Panc1 (cell line): ENCODE results near the gene LAMC2. TPM values are rescaled to one million over a fixed set of nuclear protein-coding genes. Genes with fewer than 3 reads are reported as not detected.

Experiments used
- ATAC-seq: fragments of 200-7000 bp; cut with Tn5 transposase; 2 replicates; pipeline ENCODE4 v1.9.1; 2020; ENCODE audit warnings: mild to moderate bottlenecking, moderate library complexity
- BruUV-seq: library from RNA; stranded (reverse); fragments of 400-500 nt; replicated peaks from 2 replicates; lab custom pipeline; 2021; lab: Mats Ljungman, UMichigan
- CTCF ChIA-PET: fragments of 300-600 bp; sonication (Branson Sonifier 250); formaldehyde crosslinking; loops from one replicate; lab custom pipeline; 2022; ENCODE audit warnings: antibody characterized with exemption; lab: Charles Lee
- POLR2A ChIA-PET: fragments of 300-600 bp; sonication (Branson Sonifier 250); formaldehyde crosslinking; loops from one replicate; lab custom pipeline; 2022; ENCODE audit warnings: antibody characterized with exemption; lab: Charles Lee
- DNase-seq: peaks from one replicate; pipeline ENCODE4 v3.0.0-alpha.2; 2010; ENCODE audit warnings: low read depth, low spot score
- H3K27ac ChIP-seq: 2 replicates; pipeline ENCODE4 v1.5.1; 2011; ENCODE audit warnings: mild to moderate bottlenecking, low read length, inconsistent platforms
- H3K27me3 ChIP-seq: fragments of 200-500 bp; sonication (Bioruptor generic); 2 replicates; pipeline ENCODE4 v1.6.0; 2014; ENCODE audit warnings: low read length, inconsistent platforms; ENCODE audit not compliant: control insufficient read depth, insufficient read depth
- H3K36me3 ChIP-seq: fragments of 200-500 bp; sonication (Bioruptor generic); 2 replicates; pipeline ENCODE4 v1.5.1; 2014; ENCODE audit warnings: inconsistent platforms, mild to moderate bottlenecking, low read length, moderate library complexity; ENCODE audit not compliant: control insufficient read depth, insufficient read depth
- H3K4me1 ChIP-seq: 2 replicates; pipeline ENCODE4 v1.5.1; 2011; ENCODE audit warnings: inconsistent platforms, mild to moderate bottlenecking, low read length, moderate library complexity; ENCODE audit not compliant: control insufficient read depth, insufficient read depth
- H3K4me3 ChIP-seq, 2 experiments: 2 replicates each; pipeline ENCODE4 v1.5.1; 2011 to 2012; ENCODE audit warnings: low read depth in 2 of 2, low read length in 2 of 2, mild to moderate bottlenecking in 2 of 2, inconsistent platforms in 1 of 2, moderate library complexity in 1 of 2
- H3K9me3 ChIP-seq: fragments of 200-500 bp; sonication (Bioruptor generic); 2 replicates; pipeline ENCODE4 v1.5.1; 2014; ENCODE audit warnings: low read depth, mild to moderate bottlenecking, inconsistent platforms, low read length, moderate library complexity; ENCODE audit not compliant: control insufficient read depth, insufficient read depth
- POLR2AphosphoS5 ChIP-seq: IDR thresholded peaks from 2 replicates; pipeline ENCODE4 v1.6.1; 2012; ENCODE audit warnings: mild to moderate bottlenecking, low read depth, low read length, moderate library complexity
- SIN3A ChIP-seq: IDR thresholded peaks from 2 replicates; pipeline ENCODE4 v1.6.1; 2012; ENCODE audit warnings: low read depth, mild to moderate bottlenecking, low read length, moderate library complexity, borderline replicate concordance; ENCODE audit not compliant: insufficient read depth
- TCF7L2 ChIP-seq: IDR thresholded peaks from 2 replicates; pipeline ENCODE4 v1.6.1; 2011; ENCODE audit warnings: mild to moderate bottlenecking, low read depth, low read length, inconsistent platforms
- in situ Hi-C: cut with HindIII; loops from 2 replicates; pipeline ENCODE4 v1.10.0; 2016; ENCODE audit warnings: low sequenced_read_pairs, low pct_unique_long_range_greater_than_20kb
- intact Hi-C: fragments of 100-400 bp; cut with micrococcal nuclease; formaldehyde crosslinking; loops from one replicate; pipeline ENCODE4 v1.10.0; 2022; ENCODE audit not compliant: unreplicated experiment
- total RNA-seq: library from RNA; stranded (reverse); gene quantifications from one replicate; pipeline ENCODE4 v1.2.1, GENCODE V29; 2021; ENCODE audit not compliant: unreplicated experiment
- TF ChIP-seq, protein P1 (sequence below), 2 experiments: IDR thresholded peaks; 2 replicates each; pipeline ENCODE4 v1.6.1; 2011 to 2012; ENCODE audit warnings: low read depth in 2 of 2, control low read depth in 1 of 2, low read length in 1 of 2, mild to moderate bottlenecking in 1 of 2, moderate library complexity in 1 of 2; ENCODE audit not compliant: insufficient read depth in 1 of 2
- TF ChIP-seq, protein P2 (sequence below): fragments of 450-650 bp; IDR thresholded peaks from 2 replicates; pipeline ENCODE4 v1.5.1; 2017; ENCODE audit warnings: mild to moderate bottlenecking

Gene LAMC2
- total RNA-seq, 1 experiment from 2014 or later, result 8.3 TPM

DNA sequence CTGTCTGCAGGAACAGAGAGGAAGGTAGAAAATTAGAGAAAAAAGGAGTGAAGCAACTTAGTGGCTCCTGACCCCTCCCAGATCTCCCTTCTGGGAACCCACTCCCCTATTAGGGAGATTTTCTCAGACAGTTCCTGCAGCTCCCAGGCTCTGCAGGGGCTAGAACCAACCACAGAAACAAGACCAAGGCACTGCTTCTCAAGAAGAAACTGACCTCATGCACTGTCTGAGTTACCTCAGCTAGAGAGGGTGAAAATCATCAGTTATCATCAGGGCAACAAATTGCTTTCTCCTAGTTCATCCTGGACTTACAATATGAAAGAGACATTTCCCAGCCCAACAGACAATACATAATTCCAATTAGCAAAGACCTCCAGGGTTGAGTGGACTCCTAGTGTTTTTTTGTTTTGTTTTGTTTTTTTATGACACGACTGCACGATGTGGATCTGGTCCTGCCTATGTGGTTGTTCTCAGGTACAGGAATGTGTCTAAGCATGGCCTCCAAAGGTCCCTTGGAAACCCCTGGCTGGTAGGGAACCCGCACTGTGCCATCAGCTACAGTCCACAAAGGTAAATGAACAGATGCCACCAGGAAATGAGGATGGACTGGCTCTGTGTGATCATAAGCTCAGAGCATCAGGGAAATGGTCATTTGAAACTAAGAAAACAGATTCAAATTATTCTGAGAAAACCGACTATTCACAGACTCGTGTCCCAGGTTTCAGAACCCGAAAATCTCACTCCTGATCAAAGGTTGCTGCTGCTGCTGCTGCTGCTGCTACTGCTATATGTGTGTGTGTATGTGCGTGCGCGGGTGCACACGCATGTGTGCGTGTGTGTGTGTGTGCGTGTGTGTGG is 65.3 kb downstream of the LAMC2 start:
- BruUV-seq, result no TSS peak
- H3K27me3 ChIP-seq, result no peaks in the 10 kb centered on the region
- in situ Hi-C loops, result no loop called here
- H3K4me3 ChIP-seq, result no peak overlapping the region
- H3K27ac ChIP-seq, result no peak overlapping the region
- no peaks in the 10 kb centered on the region for H3K9me3 ChIP-seq
- ChIA-PET POLR2A (no interaction called here), CTCF (no interaction called here)
- intact Hi-C loops, result no loop called here
- H3K36me3 ChIP-seq, result no peaks in the 10 kb centered on the region
- DNase-seq (no peak), ATAC-seq (no peak)
- no peak for TF ChIP-seq TCF7L2
- TF ChIP-seq POLR2AphosphoS5, result no peak
- TF ChIP-seq, protein P1, sequence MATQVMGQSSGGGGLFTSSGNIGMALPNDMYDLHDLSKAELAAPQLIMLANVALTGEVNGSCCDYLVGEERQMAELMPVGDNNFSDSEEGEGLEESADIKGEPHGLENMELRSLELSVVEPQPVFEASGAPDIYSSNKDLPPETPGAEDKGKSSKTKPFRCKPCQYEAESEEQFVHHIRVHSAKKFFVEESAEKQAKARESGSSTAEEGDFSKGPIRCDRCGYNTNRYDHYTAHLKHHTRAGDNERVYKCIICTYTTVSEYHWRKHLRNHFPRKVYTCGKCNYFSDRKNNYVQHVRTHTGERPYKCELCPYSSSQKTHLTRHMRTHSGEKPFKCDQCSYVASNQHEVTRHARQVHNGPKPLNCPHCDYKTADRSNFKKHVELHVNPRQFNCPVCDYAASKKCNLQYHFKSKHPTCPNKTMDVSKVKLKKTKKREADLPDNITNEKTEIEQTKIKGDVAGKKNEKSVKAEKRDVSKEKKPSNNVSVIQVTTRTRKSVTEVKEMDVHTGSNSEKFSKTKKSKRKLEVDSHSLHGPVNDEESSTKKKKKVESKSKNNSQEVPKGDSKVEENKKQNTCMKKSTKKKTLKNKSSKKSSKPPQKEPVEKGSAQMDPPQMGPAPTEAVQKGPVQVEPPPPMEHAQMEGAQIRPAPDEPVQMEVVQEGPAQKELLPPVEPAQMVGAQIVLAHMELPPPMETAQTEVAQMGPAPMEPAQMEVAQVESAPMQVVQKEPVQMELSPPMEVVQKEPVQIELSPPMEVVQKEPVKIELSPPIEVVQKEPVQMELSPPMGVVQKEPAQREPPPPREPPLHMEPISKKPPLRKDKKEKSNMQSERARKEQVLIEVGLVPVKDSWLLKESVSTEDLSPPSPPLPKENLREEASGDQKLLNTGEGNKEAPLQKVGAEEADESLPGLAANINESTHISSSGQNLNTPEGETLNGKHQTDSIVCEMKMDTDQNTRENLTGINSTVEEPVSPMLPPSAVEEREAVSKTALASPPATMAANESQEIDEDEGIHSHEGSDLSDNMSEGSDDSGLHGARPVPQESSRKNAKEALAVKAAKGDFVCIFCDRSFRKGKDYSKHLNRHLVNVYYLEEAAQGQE (IDR thresholded peaks at IDR 0.05; ENCODE audit: insufficient read depth in 1 of 2, low read depth in 2 of 2, low read length in 1 of 2), result no peak
- no peak for TF ChIP-seq SIN3A
- H3K4me1 ChIP-seq, result no peaks in the 10 kb centered on the region

DNA sequence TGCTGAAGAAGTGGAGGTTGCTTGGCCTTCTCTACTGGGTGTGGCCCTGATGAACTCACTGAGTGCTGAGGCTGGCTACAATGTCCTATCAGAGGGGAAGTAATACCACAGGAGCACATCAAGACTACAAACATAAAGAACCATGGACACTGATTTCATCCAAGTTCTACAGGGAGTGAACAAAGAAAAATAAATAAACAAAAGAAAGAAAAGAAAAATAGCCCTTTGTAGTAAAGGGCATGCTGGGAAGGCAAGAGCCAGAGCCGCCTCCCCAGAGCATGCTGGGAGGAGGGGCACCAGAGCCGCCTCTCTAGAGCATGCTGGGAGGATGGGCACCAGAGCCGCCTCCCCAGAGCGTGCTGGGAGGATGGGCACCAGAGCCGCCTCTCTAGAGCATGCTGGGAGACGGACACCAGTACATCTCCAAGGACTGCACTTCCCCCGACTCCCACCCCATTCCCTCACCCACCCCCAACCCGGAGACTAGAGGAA is 65.9 kb downstream of the LAMC2 start:
- no peak for DNase-seq
- no peak overlapping the region for H3K27ac ChIP-seq
- intact Hi-C loops (no loop called here), in situ Hi-C loops (no loop called here)
- no TSS peak for BruUV-seq
- ATAC-seq, result no peak
- no peaks in the 10 kb centered on the region for H3K27me3 ChIP-seq
- TF ChIP-seq TCF7L2 (no peak), SIN3A (no peak)
- TF ChIP-seq, protein P2, sequence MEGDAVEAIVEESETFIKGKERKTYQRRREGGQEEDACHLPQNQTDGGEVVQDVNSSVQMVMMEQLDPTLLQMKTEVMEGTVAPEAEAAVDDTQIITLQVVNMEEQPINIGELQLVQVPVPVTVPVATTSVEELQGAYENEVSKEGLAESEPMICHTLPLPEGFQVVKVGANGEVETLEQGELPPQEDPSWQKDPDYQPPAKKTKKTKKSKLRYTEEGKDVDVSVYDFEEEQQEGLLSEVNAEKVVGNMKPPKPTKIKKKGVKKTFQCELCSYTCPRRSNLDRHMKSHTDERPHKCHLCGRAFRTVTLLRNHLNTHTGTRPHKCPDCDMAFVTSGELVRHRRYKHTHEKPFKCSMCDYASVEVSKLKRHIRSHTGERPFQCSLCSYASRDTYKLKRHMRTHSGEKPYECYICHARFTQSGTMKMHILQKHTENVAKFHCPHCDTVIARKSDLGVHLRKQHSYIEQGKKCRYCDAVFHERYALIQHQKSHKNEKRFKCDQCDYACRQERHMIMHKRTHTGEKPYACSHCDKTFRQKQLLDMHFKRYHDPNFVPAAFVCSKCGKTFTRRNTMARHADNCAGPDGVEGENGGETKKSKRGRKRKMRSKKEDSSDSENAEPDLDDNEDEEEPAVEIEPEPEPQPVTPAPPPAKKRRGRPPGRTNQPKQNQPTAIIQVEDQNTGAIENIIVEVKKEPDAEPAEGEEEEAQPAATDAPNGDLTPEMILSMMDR, result no peak
- no peaks in the 10 kb centered on the region for H3K9me3 ChIP-seq
- POLR2A ChIA-PET, result no interaction called here
- H3K4me1 ChIP-seq, result no peaks in the 10 kb centered on the region
- CTCF ChIA-PET, result no interaction called here
- no peaks in the 10 kb centered on the region for H3K36me3 ChIP-seq
- no peak overlapping the region for H3K4me3 ChIP-seq

DNA sequence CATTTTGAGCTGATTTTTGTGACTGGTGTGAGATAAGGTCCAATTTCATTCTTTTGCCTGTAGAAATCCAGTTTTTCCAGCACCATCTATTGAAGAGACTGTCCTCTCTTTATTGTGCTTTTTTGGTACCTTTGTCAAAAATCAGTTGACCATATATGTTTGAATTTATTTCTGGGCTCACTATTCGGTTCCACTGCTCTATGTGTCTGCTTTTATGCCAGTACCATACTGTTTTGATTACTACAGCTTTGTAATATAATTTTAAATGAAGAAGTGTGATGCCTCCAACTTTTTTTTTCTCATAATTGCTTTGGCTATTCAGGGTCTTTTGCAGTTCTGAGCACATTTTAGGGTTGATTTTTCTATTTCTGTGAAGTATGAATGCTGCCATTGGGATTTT is 69.0 kb downstream of the LAMC2 start:
- intact Hi-C loops, result no loop called here
- no peak overlapping the region for H3K27ac ChIP-seq
- POLR2A ChIA-PET, result no interaction called here
- CTCF ChIA-PET, result no interaction called here
- no TSS peak for BruUV-seq
- DNase-seq (no peak), ATAC-seq (no peak)
- H3K9me3 ChIP-seq, result no peaks in the 10 kb centered on the region
- no peak overlapping the region for H3K4me3 ChIP-seq
- TF ChIP-seq SIN3A (no peak), TCF7L2 (no peak), POLR2AphosphoS5 (no peak)
- TF ChIP-seq, protein P1 (IDR thresholded peaks at IDR 0.05; ENCODE audit: insufficient read depth in 1 of 2, low read depth in 2 of 2, low read length in 1 of 2), result no peak
- TF ChIP-seq, protein P2, result no peak
- H3K4me1 ChIP-seq, result no peaks in the 10 kb centered on the region
- in situ Hi-C loops, result no loop called here
- no peaks in the 10 kb centered on the region for H3K36me3 ChIP-seq
- no peaks in the 10 kb centered on the region; the same call in 1 of the 2 replicates for H3K27me3 ChIP-seq
